CD4-positive, alpha-beta T cell treated with Interleukin-2 at 100 ng/mL for 4 hours (primary cell): Measurements from ENCODE around the gene ARHGDIG.
"Not testable (repeated sequence)": the region's sequence is repeated elsewhere in the genome, so short reads cannot be mapped to it uniquely, and the experiment has no call there.

Source experiments
- DNase-seq: peaks from one replicate; pipeline ENCODE4 v3.0.0-alpha.2; 2020; ENCODE audit warnings: low spot score

Gene ARHGDIG

GRCh38 chr16:280552-280951 is at the start of gene ARHGDIG:
Gene ARHGDIG, plus strand, starts transcription at chr16:280591. Its CDS starts 90 bp downstream, at chr16:280681.
- DNase-seq: no peak

DNA sequence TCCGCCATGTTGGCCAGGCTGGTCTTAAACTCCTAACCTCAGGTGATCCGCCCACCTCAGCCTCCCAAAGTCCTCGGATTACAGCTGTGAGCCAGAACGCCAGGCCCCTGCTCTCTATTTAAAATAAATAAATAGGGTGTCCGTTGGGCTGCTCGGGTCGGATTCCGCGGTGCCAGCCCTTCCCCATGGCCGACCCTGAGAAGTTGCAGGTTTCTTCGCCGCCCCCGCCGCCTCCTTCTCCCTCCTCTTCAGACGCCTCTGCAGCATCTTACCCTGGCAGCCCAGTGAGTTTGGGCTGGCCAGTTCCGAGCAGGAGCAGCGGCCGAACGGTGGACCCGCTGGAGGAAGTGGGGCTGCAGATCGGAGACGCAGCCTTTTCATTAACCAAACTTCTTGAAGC is 49.4 kb upstream of the ARHGDIG start:
- DNase-seq: no peak

GRCh38 chr16:234468-235305 is 45.7 kb upstream of the ARHGDIG start, which contains the start of gene FAM234A:
Gene FAM234A, plus strand, starts transcription at chr16:234821. Its CDS starts 19,593 bp downstream, at chr16:254414.
- peak; percentile 93 for DNase-seq

DNA sequence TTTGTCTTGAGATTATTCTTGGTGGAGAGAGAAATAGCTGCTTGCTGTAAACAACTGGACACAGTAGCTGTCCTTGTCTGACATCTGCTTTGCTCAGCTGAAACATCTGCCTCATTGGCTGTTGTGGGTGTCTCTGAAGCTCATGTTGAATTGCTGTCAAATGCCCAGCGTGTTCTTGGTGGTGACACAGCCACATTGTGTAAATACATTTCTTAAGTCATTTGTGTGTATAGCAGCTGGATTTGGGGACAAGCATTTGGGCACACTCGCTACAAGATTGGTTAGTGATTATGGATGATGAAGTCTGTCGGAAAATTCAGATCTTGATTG is 40.5 kb upstream of the ARHGDIG start:
- DNase-seq: no peak

- DNase-seq: no peak
Measured at GRCh38 chr16:240559-240958, 39.8 kb upstream of the ARHGDIG start.

- no peak for DNase-seq
Measured at GRCh38 chr16:242281-242680, 38.1 kb upstream of the ARHGDIG start.

- DNase-seq: no peak
Measured at GRCh38 chr16:243348-243747, 37.0 kb upstream of the ARHGDIG start.

- no peak for DNase-seq
Measured at GRCh38 chr16:245105-245504, 35.3 kb upstream of the ARHGDIG start.

- no peak for DNase-seq
Measured at GRCh38 chr16:247027-247426, 33.4 kb upstream of the ARHGDIG start.

- no peak for DNase-seq
Measured at GRCh38 chr16:249431-249830, 31.0 kb upstream of the ARHGDIG start.

DNA sequence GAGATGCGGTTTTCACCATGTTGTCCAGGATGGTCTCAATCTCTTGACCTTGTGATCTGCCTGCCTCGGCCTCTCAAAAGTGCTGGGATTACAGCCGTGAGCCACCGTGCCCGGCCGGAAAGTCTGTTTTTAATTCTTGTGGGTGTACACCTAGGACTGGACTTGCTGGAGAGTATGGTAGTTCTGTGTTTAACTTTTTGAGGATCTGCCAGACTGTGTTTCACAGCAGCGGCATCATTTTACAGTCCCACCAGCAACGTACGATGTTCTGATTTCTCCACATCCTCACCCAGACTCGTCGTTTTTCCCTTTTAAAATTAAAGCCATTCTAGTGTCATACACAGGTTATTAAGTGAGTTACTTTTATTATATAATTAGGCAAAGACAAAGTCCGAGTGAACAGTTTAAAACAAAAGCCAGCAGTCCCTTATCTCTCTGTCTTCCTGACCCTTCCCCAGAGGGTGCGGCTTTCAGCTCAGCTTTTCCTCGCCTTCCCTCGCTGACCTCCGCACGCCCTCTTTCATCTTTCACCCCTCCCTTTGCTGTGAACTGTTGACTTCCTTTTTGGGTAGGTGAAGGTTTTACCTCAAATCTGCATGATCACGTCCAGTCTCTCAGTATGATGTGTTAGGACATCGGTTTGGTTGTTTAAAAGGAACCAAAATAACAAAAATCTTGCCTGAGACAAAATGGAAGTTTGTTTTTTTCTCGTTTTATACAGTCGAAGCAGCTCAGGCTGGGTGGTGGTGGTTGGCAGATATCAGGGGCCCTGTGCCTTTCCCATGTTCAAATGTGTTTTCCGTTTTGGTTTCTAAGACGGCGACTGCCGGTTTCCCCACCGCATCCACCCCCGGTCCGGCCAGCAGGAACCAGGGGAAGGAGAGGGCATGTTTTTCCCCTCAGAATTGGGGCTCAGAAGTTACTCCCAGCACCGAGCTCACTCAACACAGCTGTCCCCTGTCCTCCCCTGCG is 27.7 kb upstream of the ARHGDIG start:
- DNase-seq: peak; percentile 21

DNA sequence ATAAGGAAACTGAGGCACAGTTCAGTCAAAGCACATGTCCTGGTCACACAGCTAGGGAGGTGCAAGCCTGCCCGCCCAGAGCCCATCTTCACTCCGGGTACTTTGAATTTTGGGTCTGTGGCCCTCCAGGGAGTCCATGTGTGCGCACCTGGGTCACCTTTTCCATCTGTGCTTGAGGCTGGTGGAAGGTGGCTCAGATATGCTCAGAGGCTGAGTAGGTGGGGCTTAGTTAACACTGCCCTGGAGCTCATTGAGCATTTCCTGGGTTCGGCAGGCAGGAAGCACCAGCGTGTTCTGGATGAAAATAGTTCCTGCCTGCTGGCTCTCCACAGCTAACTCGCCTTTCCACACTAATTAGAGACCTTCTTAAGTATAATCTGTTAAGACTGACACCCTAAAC is 26.6 kb upstream of the ARHGDIG start:
- DNase-seq: peak; percentile 15

- no peak for DNase-seq
Measured at GRCh38 chr16:254461-254860, 25.9 kb upstream of the ARHGDIG start.

DNA sequence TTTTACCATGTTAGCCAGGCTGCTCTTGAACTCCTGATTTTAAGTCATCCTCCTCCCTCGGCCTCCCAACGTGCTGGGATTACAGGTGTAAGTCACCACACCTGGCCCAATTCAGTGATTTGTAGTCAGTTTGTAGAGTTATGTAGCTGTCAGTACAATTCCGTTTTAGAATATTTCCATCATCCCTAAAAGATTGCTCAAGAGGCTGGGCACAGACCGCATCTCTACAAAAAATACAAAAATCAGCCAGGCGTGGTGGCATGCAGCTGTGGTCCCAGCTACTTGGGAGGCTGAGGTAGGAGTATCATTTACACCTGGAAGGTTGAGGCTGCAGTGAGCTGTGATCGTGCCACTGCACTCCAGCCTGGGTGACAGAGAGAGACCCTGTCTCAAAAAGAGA is 25.2 kb upstream of the ARHGDIG start:
- no peak for DNase-seq

- not testable (repeated sequence) for DNase-seq
Measured at GRCh38 chr16:258091-258490, 22.3 kb upstream of the ARHGDIG start.

DNA sequence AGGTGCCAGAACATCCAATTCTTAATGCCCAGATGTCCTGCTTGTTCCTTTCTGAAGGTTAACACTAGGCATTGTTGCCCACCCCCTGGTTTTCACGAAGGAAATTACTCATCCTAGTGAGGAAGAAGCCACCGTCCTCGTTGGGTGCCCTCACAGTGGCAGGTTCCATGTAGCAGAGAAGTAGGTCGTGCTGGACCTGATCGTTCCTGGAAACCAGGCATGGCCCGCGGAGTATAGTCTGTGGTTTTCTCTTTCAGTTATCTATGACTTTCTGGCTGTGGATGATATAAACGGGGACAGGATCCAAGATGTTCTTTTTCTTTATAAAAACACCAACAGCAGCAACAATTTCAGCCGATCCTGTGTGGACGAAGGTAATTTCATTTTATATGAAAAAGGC is 21.2 kb upstream of the ARHGDIG start:
- DNase-seq: no peak

DNA sequence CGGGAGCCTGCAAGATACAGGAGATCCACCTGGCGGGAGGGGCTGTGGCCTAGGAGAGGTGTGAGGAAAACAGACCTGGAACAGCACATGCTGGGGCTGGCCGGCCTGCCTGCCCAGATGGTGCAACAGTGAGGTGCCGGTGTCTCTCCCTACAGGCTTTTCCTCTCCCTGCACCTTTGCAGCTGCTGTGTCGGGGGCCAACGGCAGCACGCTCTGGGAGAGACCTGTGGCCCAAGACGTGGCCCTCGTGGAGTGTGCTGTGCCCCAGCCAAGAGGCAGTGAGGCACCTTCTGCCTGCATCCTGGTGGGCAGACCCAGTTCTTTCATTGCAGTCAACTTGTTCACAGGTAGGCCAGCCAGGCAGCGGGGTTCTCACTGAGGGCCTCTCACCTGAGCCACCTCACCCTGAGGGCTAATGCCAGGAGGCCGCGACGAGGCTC is 20.6 kb upstream of the ARHGDIG start:
- no peak for DNase-seq

GRCh38 chr16:260326-260725 is 20.1 kb upstream of the ARHGDIG start:
- no peak for DNase-seq

DNA sequence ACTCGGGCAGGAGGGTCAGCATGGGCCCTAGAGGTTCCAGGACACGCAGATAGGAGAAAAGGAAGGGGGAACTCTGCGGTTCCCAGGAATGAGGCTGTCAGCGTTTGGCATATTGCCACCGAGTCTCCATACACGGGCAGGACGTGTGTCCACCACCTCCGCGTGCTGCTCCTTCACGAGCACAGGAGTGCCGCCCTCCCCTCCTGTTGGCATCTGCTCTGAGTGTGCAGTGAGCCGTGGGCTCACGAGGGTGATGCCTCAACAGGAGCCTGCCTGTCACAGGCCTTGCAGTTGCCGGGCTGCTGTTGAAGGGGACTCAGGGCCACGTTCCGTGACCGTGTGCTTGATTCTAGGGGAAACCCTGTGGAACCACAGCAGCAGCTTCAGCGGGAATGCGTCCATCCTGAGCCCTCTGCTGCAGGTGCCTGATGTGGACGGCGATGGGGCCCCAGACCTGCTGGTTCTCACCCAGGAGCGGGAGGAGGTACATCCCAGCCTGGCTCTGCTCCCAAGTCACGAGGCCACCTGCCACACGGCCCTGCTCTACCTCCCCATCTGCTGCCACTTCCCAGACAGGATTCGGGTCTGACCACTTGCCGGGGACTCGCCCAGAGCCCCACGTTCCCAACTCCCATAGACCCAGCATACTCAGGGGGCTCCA is 19.2 kb upstream of the ARHGDIG start:
- DNase-seq: no peak

DNA sequence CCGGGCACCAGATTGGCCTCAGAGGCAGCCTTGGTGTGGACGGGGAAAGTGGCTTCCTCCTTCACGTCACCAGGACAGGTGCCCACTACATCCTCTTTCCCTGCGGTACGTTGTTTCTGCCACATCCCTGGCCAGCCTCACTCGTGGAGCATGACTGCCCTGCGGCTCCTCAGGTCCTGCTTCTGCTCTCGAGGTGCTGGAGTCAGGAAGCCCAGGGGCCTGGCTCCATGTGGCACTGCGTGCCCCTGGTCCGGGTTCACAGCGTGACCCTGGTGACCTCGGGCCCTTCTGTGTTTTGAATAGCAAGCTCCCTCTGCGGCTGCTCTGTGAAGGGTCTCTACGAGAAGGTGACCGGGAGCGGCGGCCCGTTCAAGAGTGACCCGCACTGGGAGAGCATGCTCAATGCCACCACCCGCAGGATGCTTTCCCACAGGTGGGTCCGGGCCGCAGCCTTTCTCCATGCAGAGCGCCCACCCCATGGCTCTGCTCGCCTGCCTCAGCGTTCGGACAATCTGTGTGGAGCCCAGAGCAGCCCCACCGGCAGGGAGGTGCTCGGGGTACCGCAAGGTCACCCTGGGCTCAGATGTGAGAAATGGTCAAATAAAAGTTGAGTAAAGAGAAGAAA is 18.2 kb upstream of the ARHGDIG start:
- no peak for DNase-seq

DNA sequence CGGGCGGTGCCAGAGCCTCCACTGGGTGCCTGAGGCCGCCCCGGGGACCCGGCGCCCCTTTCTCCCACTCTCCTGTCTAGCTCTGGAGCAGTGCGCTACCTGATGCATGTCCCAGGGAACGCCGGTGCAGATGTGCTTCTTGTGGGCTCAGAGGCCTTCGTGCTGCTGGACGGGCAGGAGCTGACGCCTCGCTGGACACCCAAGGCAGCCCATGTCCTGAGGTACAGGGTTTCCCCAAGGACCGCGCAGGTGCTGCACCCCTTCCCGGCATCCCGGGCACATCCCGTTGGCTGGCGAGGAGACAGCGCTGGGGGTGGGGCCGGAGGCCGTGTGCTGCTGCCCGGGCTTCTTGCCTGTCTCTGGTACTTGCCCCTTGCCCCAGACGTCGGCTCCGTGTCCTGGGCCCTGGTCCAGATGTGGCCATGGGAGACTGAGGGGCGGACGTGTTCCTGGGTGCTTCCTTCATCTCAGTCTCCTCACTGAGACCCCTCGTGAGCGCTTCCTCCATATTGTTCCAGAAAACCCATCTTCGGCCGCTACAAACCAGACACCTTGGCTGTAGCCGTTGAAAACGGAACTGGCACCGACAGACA is 17.1 kb upstream of the ARHGDIG start:
- DNase-seq: no peak
